ENCODE data around the gene ERP27.

DNA sequence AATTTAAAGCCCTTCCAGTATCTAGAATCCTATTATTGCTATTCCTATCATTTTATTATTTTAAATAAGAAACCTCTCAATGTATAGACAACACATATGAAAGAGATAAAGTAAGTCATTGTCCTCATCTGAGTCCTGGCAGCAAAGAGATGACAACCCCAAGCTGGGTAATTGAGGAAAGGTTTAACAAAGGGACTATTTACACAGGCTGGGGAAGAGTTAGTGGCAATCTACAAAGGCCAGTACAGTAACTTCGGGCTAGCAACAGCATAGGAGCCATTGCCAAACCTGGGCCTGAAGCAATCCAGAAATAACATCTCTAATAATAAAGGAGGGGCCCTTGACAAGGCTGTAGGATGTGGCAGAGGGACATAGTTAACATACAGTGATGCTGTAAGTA, 45.7 kb upstream of the ERP27 start:
- TF ChIP-seq, protein P1, sequence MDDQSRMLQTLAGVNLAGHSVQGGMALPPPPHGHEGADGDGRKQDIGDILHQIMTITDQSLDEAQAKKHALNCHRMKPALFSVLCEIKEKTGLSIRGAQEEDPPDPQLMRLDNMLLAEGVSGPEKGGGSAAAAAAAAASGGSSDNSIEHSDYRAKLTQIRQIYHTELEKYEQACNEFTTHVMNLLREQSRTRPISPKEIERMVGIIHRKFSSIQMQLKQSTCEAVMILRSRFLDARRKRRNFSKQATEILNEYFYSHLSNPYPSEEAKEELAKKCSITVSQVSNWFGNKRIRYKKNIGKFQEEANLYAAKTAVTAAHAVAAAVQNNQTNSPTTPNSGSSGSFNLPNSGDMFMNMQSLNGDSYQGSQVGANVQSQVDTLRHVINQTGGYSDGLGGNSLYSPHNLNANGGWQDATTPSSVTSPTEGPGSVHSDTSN (IDR thresholded peaks at IDR 0.05) = no peak
- TF ChIP-seq, protein P2, sequence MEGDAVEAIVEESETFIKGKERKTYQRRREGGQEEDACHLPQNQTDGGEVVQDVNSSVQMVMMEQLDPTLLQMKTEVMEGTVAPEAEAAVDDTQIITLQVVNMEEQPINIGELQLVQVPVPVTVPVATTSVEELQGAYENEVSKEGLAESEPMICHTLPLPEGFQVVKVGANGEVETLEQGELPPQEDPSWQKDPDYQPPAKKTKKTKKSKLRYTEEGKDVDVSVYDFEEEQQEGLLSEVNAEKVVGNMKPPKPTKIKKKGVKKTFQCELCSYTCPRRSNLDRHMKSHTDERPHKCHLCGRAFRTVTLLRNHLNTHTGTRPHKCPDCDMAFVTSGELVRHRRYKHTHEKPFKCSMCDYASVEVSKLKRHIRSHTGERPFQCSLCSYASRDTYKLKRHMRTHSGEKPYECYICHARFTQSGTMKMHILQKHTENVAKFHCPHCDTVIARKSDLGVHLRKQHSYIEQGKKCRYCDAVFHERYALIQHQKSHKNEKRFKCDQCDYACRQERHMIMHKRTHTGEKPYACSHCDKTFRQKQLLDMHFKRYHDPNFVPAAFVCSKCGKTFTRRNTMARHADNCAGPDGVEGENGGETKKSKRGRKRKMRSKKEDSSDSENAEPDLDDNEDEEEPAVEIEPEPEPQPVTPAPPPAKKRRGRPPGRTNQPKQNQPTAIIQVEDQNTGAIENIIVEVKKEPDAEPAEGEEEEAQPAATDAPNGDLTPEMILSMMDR (IDR thresholded peaks at IDR 0.05) = no peak
- TF ChIP-seq, protein P3, sequence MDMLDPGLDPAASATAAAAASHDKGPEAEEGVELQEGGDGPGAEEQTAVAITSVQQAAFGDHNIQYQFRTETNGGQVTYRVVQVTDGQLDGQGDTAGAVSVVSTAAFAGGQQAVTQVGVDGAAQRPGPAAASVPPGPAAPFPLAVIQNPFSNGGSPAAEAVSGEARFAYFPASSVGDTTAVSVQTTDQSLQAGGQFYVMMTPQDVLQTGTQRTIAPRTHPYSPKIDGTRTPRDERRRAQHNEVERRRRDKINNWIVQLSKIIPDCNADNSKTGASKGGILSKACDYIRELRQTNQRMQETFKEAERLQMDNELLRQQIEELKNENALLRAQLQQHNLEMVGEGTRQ (IDR thresholded peaks at IDR 0.05) = no peak
- TF ChIP-seq POLR2A (IDR thresholded peaks at IDR 0.05; ENCODE audit: low read length) (no peak), RNF2 (IDR thresholded peaks at IDR 0.05; ENCODE audit: borderline replicate concordance, low read depth) (no peak), JUN (IDR thresholded peaks at IDR 0.05) (no peak), POLR2AphosphoS2 (conservative IDR thresholded peaks at IDR 0.05; ENCODE audit: low read length) (no peak)

Measured in A549 (cell line).